GM12878 (cell line): ENCODE measurements around the gene CZIB. TPM values are rescaled to one million over a fixed set of nuclear protein-coding genes. Genes with fewer than 3 reads are reported as not detected.

ENCODE experiments used
- MYB ChIP-seq: fragments of 150-350 bp; IDR thresholded peaks from 2 replicates; pipeline ENCODE4 v1.6.1; 2014; ENCODE audit warnings: mild to moderate bottlenecking, low read depth, low read length, borderline replicate concordance
- POLR2AphosphoS2 ChIP-seq: IDR thresholded peaks from 2 replicates; pipeline ENCODE4 v1.6.1; 2011; ENCODE audit warnings: low read depth, mild to moderate bottlenecking, low read length, improper control_type of control experiment, moderate library complexity
- RB1 ChIP-seq: fragments of 450-650 bp; formaldehyde crosslinking; IDR thresholded peaks from 2 replicates; pipeline ENCODE4 v1.6.1; 2017; ENCODE audit warnings: mild to moderate bottlenecking, borderline replicate concordance
- SP1 ChIP-seq: IDR thresholded peaks from one replicate; pipeline ENCODE4 v1.6.1; 2011; ENCODE audit warnings: low read depth, low read length
- polyA plus RNA-seq, 11 experiments: library from polyadenylated mRNA; depleted of rRNA in 4 of 11; unstranded in 6 of 11; stranded (reverse) in 5 of 11; fragments of >200 nt; fragmentation: Nextera tagmentation in 4 of 11; fragmentation: Illumina TruSeq in 1 of 11; extraction: Ambion mirVana in 4 of 11; extraction: Trizol in 1 of 11; gene quantifications; 1 replicate in 1 of 11; 2 replicates in 10 of 11; pipeline versions ENCODE4 v1.2.1 to v1.2.3, GENCODE V29; 2011 to 2016; ENCODE audit warnings: inconsistent platforms in 2 of 11, missing spikeins in 2 of 11, low read depth in 1 of 11
- total RNA-seq, 4 experiments: library from RNA; depleted of rRNA in 3 of 4; stranded (reverse); fragments of >200 nt in 3 of 4; fragmentation: Illumina TruSeq in 1 of 4; extraction: Trizol in 1 of 4; gene quantifications; 2 replicates each; pipeline versions ENCODE4 v1.2.1 to v1.2.3, GENCODE V29; 2013 to 2021
- TF ChIP-seq, protein P1 (sequence below): fragments of 450-650 bp; IDR thresholded peaks from 2 replicates; pipeline ENCODE4 v1.6.1; 2016; ENCODE audit warnings: mild to moderate bottlenecking
- TF ChIP-seq, protein P2 (sequence below): IDR thresholded peaks from 2 replicates; pipeline ENCODE4 v1.6.1; 2012; ENCODE audit warnings: improper control_type of control experiment, low read depth, low read length; ENCODE audit not compliant: insufficient replicate concordance

Gene CZIB
- total and polyA plus RNA-seq, 10 of the 15 experiments (the other 5 are each of a cell fraction or from before 2014, with no cell fraction given) = 36.1 to 68.3 (median 50.4) TPM

DNA sequence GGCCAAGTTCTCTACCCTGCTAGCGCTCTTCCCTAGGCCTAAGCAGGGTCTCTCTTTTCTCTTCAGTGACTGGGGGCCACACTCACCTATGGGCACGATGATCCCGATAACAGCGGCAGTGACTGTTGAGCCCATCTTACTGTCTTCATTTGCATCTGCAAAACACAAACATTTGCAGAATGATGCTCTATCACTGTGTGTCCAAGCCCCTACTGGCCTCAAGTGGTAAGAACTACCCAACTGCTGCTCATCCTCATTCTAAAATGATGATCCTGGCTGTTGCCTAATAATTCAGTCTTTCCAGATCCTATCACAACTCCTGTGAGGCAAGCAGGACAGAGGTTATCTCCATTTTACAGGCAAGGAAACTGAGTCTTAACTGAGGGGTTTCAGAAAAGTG is 34.6 kb upstream of the CZIB start (continued):
- TF ChIP-seq MYB = no peak
- TF ChIP-seq, protein P1, sequence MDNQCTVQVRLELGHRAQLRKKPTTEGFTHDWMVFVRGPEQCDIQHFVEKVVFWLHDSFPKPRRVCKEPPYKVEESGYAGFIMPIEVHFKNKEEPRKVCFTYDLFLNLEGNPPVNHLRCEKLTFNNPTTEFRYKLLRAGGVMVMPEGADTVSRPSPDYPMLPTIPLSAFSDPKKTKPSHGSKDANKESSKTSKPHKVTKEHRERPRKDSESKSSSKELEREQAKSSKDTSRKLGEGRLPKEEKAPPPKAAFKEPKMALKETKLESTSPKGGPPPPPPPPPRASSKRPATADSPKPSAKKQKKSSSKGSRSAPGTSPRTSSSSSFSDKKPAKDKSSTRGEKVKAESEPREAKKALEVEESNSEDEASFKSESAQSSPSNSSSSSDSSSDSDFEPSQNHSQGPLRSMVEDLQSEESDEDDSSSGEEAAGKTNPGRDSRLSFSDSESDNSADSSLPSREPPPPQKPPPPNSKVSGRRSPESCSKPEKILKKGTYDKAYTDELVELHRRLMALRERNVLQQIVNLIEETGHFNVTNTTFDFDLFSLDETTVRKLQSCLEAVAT = no peak
- no peak for TF ChIP-seq RB1
- TF ChIP-seq, protein P2, sequence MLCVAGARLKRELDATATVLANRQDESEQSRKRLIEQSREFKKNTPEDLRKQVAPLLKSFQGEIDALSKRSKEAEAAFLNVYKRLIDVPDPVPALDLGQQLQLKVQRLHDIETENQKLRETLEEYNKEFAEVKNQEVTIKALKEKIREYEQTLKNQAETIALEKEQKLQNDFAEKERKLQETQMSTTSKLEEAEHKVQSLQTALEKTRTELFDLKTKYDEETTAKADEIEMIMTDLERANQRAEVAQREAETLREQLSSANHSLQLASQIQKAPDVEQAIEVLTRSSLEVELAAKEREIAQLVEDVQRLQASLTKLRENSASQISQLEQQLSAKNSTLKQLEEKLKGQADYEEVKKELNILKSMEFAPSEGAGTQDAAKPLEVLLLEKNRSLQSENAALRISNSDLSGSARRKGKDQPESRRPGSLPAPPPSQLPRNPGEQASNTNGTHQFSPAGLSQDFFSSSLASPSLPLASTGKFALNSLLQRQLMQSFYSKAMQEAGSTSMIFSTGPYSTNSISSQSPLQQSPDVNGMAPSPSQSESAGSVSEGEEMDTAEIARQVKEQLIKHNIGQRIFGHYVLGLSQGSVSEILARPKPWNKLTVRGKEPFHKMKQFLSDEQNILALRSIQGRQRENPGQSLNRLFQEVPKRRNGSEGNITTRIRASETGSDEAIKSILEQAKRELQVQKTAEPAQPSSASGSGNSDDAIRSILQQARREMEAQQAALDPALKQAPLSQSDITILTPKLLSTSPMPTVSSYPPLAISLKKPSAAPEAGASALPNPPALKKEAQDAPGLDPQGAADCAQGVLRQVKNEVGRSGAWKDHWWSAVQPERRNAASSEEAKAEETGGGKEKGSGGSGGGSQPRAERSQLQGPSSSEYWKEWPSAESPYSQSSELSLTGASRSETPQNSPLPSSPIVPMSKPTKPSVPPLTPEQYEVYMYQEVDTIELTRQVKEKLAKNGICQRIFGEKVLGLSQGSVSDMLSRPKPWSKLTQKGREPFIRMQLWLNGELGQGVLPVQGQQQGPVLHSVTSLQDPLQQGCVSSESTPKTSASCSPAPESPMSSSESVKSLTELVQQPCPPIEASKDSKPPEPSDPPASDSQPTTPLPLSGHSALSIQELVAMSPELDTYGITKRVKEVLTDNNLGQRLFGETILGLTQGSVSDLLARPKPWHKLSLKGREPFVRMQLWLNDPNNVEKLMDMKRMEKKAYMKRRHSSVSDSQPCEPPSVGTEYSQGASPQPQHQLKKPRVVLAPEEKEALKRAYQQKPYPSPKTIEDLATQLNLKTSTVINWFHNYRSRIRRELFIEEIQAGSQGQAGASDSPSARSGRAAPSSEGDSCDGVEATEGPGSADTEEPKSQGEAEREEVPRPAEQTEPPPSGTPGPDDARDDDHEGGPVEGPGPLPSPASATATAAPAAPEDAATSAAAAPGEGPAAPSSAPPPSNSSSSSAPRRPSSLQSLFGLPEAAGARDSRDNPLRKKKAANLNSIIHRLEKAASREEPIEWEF = no peak
- no peak for TF ChIP-seq POLR2AphosphoS2
- no peak for TF ChIP-seq SP1
